GM18519 (cell line): ENCODE data around the gene ZCCHC2.

Experiments
- ATAC-seq: cut with Tn5 transposase; IDR thresholded peaks from one replicate; pipeline ENCODE4 v1.9.1; 2021; ENCODE audit warnings: mild to moderate bottlenecking, moderate library complexity; ENCODE audit not compliant: unreplicated experiment, low FRiP score

ZCCHC2 gene

GRCh38 chr18:62509779-62510178, 13.0 kb upstream of the ZCCHC2 start:
- no peak for ATAC-seq

GRCh38 chr18:62510789-62511188, 12.0 kb upstream of the ZCCHC2 start:
- no peak for ATAC-seq

DNA sequence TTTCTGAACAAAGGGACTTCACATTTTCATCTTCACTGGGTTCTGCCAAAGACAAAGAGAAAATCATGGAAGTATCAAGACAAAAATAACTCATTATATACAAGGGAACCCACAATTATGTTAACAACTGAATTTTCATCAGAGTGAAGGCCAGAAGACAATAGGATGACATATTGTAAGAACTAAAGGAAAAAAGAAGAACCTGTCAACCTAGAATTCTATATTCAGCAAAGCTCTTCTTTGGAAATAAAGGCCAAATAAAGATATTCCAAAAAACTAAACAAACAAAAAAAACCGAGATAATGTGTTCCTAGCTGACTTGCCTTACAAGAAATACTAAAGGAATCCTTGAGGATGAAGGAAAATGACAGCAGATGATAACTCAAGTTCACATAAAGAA, 10.3 kb upstream of the ZCCHC2 start:
- no peak for ATAC-seq

GRCh38 chr18:62512996-62513395, 9.8 kb upstream of the ZCCHC2 start:
- no peak for ATAC-seq

- ATAC-seq, result no peak
These were observed 8.3 kb upstream of the ZCCHC2 start for GRCh38 chr18:62514570-62514969.

DNA sequence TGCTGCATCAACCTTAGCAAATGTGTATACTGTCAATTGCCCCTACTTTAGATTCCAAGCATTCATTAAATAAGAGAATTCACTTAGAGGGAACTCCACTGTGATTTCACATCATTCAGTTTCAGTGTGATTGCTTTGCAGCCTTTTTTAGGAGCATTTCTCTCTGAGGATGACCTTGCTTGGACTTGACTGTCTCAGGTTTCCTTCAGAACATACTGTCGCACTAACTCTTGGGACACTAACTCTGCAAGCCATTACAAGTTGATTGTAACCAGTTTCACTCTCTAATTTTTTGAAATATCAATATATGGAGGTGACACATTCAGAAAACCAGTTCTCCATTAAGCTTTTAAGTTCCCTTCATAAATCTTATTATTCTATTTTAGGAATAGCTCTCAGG, 6.6 kb upstream of the ZCCHC2 start:
- ATAC-seq, result no peak

DNA sequence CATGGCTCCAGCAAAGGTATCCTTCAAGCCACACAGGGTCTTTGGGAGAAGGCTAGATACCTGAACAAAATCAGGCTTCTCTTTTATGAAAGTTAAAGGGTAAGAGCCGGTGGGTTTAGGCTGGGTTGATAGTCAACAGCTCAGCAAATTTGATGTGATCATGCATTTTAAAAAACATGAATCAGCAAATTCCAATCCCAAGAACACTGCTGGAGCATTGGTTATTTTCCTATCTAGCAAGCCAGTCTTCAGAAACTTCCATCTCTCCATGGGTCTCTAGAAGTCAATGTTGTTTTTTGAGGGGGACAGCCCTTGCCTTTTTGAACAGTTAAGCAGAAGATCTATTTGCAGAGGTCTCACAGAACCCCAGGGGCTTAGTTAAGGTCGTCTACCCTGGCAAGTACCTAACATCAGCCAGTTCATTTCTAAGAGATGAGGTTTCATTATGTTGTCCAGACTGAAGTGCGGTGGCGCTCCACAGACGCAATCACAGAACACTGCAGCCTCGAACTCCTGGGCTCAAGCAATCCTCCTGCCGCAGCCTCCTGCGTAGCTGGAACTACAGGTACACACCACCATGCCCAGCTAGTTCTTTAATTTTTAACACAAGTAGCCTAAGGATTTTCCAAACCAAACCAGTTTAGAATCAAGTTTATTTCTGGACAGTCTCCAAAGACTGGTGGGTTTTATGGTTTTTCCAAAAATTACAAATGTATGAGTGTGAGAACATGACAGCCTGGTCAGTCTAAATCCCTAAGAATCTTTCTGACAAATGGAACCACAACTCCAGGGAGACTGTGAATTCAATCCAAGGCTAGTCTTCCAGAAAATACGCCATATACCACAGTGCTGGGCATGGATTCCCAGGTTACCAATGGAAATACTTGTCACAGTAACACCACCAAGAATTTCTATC, 4.1 kb upstream of the ZCCHC2 start:
- ATAC-seq, result no peak

GRCh38 chr18:62519684-62520083, 3.1 kb upstream of the ZCCHC2 start:
- no peak for ATAC-seq

DNA sequence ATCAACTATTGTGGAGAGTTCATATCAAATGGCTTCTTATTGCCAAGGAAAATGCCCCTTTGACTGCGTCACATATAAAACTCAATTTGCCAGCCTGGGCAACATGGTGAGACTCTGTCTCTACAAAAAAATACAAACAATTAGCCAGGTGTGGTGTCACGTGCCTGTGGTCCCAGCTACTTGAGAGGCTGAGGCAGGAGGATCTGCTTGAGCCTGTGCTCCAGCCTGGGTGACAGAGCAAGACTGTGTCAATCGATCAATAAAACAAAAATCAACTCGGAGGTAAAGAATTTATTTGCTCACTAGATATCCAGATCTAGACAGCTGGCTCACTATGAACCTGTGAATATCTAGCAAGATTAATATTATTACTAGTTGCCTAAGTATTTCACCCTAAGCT, 1.7 kb upstream of the ZCCHC2 start:
- no peak for ATAC-seq

DNA sequence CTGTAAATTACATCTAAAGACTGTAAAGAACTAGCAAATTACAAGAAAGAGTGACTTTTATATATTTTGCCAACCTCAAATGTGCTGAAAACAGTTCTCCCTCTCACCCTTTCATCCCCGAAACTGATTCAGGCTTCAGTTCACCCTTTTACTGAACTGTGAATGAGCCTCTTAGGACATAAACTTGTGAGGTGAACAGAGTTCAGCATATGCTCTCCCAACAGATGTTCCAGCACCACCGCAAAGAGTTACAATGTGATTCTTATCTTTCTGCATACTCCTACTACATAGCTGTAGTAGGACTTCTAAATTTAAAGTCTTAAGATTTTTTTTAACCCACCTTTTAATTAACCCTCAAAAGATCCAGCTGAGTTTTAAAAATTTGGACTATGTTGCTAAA, 1.2 kb upstream of the ZCCHC2 start:
- no peak for ATAC-seq

- ATAC-seq, result peak; percentile 1
These were observed 684 bp upstream of the ZCCHC2 start for GRCh38 chr18:62522178-62522503.

- ATAC-seq, result no peak
These were observed 397 bp downstream of the ZCCHC2 start for GRCh38 chr18:62523255-62523588.

DNA sequence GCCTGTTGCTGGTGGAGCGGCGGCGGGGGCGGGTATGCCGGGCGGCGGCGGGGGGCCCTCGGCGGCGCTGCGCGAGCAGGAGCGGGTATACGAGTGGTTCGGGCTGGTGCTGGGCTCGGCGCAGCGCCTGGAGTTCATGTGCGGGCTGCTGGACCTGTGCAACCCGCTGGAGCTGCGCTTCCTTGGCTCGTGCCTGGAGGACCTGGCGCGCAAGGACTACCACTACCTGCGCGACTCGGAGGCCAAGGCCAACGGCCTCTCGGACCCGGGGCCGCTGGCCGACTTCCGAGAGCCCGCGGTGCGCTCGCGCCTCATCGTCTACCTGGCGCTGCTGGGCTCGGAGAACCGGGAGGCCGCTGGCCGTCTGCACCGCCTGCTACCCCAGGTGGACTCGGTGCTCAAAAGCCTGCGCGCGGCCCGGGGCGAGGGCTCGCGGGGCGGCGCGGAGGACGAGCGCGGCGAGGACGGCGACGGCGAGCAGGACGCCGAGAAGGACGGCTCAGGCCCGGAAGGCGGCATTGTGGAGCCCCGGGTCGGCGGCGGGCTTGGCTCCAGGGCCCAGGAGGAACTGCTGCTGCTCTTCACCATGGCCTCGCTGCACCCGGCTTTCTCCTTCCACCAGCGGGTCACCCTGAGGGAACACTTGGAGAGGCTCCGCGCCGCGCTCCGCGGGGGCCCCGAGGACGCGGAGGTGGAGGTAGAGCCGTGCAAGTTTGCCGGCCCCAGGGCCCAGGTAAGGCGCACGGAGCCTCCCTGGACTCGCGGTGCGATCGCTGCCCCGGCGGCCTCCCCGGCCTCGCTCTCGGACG, 1.0 kb downstream of the ZCCHC2 start:
- no peak for ATAC-seq

GRCh38 chr18:62524440-62525200, 1.8 kb downstream of the ZCCHC2 start:
- ATAC-seq, result no peak

DNA sequence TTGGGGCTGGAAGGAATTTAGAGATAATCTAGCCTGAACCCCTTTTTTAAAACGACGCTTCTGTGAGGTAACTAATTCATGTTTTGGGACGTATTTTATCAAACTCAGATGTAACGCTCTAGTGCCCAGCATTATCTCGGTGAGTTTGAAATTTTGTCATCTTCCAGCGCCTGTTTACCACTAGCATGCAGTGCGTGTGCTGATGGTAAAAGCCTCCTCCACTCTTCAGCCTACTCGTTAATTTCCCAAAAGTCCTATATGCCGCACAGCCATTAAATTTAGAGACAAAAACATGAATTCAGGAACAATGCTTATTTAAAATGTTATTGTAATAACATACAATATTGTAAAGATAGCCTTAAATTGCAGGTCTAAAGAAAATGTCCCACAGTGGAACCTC, 2.8 kb downstream of the ZCCHC2 start:
- ATAC-seq, result no peak

GRCh38 chr18:62526098-62527025, 3.5 kb downstream of the ZCCHC2 start:
- no peak for ATAC-seq

- ATAC-seq, result no peak
These were observed 6.8 kb downstream of the ZCCHC2 start for GRCh38 chr18:62529597-62529996.

- no peak for ATAC-seq
These were observed 8.3 kb downstream of the ZCCHC2 start for GRCh38 chr18:62531078-62531477.

- no peak for ATAC-seq
These were observed 9.1 kb downstream of the ZCCHC2 start for GRCh38 chr18:62531931-62532330.

- no peak for ATAC-seq
These were observed 13.2 kb downstream of the ZCCHC2 start for GRCh38 chr18:62536005-62536404.
